GM21619 (cell line): Measurements from ENCODE around the gene ITGA8.

ENCODE experiments used
- ATAC-seq: cut with Tn5 transposase; IDR thresholded peaks from one replicate; pipeline ENCODE4 v1.9.1; 2021; ENCODE audit not compliant: unreplicated experiment

Gene ITGA8

DNA sequence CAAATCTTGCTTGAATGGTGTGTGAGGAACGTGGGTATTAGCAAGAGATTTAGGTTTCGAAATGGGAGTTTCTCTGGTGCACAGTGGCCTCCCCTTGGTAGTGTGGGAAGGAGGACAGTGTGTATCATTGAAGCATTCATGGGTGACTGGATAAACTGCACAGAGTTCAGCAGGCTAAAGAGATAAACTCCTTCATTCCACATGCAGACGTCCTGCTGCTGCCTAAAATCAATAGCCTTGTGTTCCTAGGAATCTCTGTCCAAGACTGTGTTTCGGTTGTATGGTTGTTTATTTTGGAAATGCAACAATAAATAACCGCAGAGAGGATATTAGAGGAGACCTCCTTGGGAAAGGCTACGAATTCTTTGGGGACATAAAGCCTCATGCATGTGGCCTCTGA lies 247.7 kb downstream of the ITGA8 start:
- ATAC-seq, result no peak

GRCh38 chr10:15469111-15469510 lies 250.6 kb downstream of the ITGA8 start:
- ATAC-seq, result no peak

- ATAC-seq, result no peak
These were observed 255.3 kb downstream of the ITGA8 start for GRCh38 chr10:15464381-15464780.
